Endodermal cell (in vitro differentiated cells): ENCODE data around the gene SCFD2. TPM values are rescaled to one million over a fixed set of nuclear protein-coding genes. Genes with fewer than 3 reads are reported as not detected.
"Not testable (repeated sequence)": the region's sequence is repeated elsewhere in the genome, so short reads cannot be mapped to it uniquely, and the experiment has no call there.

Experiments
- DNase-seq: peaks from one replicate; pipeline ENCODE4 v3.0.0-alpha.2; 2017
- H3K27ac ChIP-seq: 2 replicates; pipeline ENCODE4 v1.5.1; 2013; ENCODE audit warnings: mild to moderate bottlenecking, low read depth, low read length, moderate library complexity
- H3K27me3 ChIP-seq: 2 replicates; pipeline ENCODE4 v1.6.1; 2013; ENCODE audit warnings: mild to moderate bottlenecking, low read length, moderate library complexity; ENCODE audit not compliant: insufficient read depth, control insufficient read depth, poor library complexity, severe bottlenecking
- H3K36me3 ChIP-seq: 2 replicates; pipeline ENCODE4 v1.7.0; 2013; ENCODE audit warnings: mild to moderate bottlenecking, low read length, moderate library complexity; ENCODE audit not compliant: control insufficient read depth, insufficient read depth
- H3K4me1 ChIP-seq: one replicate; pipeline ENCODE4 v1.7.0; 2013; ENCODE audit warnings: low read length; ENCODE audit not compliant: control insufficient read depth, insufficient read depth
- H3K4me3 ChIP-seq: 2 replicates; pipeline ENCODE4 v1.5.1; 2013; ENCODE audit warnings: mild to moderate bottlenecking, low read length, moderate library complexity
- H3K9ac ChIP-seq: 2 replicates; pipeline ENCODE4 v1.6.1; 2013; ENCODE audit warnings: mild to moderate bottlenecking, low read length, moderate library complexity; ENCODE audit not compliant: poor library complexity, severe bottlenecking; ENCODE audit errors: extremely low read depth
- H3K9me3 ChIP-seq: 2 replicates; pipeline ENCODE4 v1.6.1; 2013; ENCODE audit warnings: mild to moderate bottlenecking, low read length, moderate library complexity; ENCODE audit not compliant: control insufficient read depth
- H3K27ac Mint-ChIP-seq: 2 replicates; pipeline ENCODE4 v1.8.0; 2020; ENCODE audit warnings: mixed read lengths
- H3K27me3 Mint-ChIP-seq: 2 replicates; pipeline ENCODE4 v1.8.0; 2021; ENCODE audit warnings: mild to moderate bottlenecking, mixed read lengths; ENCODE audit not compliant: insufficient read depth
- H3K36me3 Mint-ChIP-seq: 2 replicates; pipeline ENCODE4 v1.8.0; 2020; ENCODE audit warnings: low read depth, mixed read lengths
- H3K4me1 Mint-ChIP-seq: 2 replicates; pipeline ENCODE4 v1.8.0; 2020; ENCODE audit warnings: mixed read lengths
- H3K4me3 Mint-ChIP-seq: 2 replicates; pipeline ENCODE4 v1.8.0; 2020; ENCODE audit warnings: mild to moderate bottlenecking, moderate library complexity, mixed read lengths
- H3K9me3 Mint-ChIP-seq: 2 replicates; pipeline ENCODE4 v1.8.0; 2020; ENCODE audit warnings: mild to moderate bottlenecking, mixed read lengths
- WGBS, 2 experiments: methylation state at CpG; one replicate each; pipeline versions ENCODE4 v1.1.5 to v1.1.7; 2013; ENCODE audit warnings: missing lambda C conversion rate in 2 of 2, mixed read lengths in 1 of 2; ENCODE audit not compliant: insufficient coverage in 1 of 2, insufficient read length in 1 of 2; 5-methylcytosine and 5-hydroxymethylcytosine counted together
- total RNA-seq, 2 donors: library from RNA; stranded (reverse); fragmentation: NEBNext Ultra II Directional in 1 of 2; extraction: Animal tissue kit (Norgen Biotek cat#: 25700) in 1 of 2; gene quantifications; 2 replicates in 1 of 2; 3 replicates in 1 of 2; pipeline ENCODE4 v1.2.1, GENCODE V29; 2021
- TF ChIP-seq, protein P1 (sequence below): fragments of 200-600 bp; sonication (generic); conservative IDR thresholded peaks from 2 replicates; pipeline ENCODE4 v1.5.0; 2021; ENCODE audit warnings: antibody characterized with exemption, mild to moderate bottlenecking

SCFD2 gene
- total RNA-seq, 2 donors from 2014 or later: 5.7 to 6.5 TPM

DNA sequence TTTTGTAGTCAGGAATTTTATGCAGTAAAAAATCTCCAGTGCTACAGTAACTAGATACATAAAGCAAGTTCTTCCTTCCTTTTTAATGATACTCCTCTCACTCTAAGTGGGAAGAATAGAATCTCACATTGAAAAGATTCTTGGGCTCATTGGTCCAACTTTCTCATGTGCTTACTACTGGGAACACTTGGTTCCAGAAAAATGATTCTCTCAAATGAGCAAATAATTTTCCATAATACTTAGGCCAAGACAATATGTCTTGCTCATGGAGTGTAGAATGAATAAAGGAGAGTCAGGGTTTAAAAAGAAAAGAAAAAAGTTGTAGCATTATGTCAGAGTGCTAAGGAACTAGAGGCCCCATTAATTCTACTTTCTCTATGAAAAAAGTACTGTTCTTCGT is 306.0 kb downstream of the SCFD2 start:
- Mint-ChIP-seq H3K27ac (no peak overlapping the region), H3K9me3 (no peaks in the 10 kb centered on the region), H3K4me3 (no peak overlapping the region), H3K4me1 (peaks cover 2% of the 10 kb centered on the region), H3K27me3 (no peaks in the 10 kb centered on the region), H3K36me3 (no peaks in the 10 kb centered on the region)
- Histone ChIP-seq H3K4me1 (no peaks in the 10 kb centered on the region), H3K36me3 (no peaks in the 10 kb centered on the region), H3K9ac (no peak overlapping the region), H3K27ac (no peak overlapping the region), H3K4me3 (no peak overlapping the region), H3K27me3 (no peaks in the 10 kb centered on the region), H3K9me3 (no peaks in the 10 kb centered on the region)
- WGBS, 2 experiments: 87% methylated on average over 1 of the region's 1 CpG; no CpG with 5 or more reads in 1 of the 2 experiments
- DNase-seq: no peak
- TF ChIP-seq, protein P1, sequence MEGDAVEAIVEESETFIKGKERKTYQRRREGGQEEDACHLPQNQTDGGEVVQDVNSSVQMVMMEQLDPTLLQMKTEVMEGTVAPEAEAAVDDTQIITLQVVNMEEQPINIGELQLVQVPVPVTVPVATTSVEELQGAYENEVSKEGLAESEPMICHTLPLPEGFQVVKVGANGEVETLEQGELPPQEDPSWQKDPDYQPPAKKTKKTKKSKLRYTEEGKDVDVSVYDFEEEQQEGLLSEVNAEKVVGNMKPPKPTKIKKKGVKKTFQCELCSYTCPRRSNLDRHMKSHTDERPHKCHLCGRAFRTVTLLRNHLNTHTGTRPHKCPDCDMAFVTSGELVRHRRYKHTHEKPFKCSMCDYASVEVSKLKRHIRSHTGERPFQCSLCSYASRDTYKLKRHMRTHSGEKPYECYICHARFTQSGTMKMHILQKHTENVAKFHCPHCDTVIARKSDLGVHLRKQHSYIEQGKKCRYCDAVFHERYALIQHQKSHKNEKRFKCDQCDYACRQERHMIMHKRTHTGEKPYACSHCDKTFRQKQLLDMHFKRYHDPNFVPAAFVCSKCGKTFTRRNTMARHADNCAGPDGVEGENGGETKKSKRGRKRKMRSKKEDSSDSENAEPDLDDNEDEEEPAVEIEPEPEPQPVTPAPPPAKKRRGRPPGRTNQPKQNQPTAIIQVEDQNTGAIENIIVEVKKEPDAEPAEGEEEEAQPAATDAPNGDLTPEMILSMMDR: no peak

DNA sequence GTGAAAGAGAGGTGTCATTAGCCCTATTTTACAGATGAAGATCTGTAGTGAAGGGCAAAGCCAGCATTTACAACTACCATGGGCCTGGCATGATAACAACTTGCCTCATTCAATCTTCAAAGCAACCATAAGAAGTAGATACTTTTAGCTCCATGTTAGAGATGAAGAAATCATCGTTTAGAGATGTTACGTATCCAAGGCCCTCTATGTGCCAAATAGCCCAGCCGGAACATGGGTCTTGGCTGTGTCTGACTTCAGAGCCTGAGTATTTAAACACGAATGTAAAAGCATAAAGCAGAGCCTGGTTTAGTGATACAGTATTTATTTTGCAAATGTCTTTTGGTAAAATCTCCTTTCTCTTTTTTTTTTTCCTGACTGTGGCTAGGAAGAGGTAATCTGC is 306.6 kb downstream of the SCFD2 start:
- WGBS, 2 experiments: 80% methylated on average over 4 of the region's 4 CpGs; no CpG with 5 or more reads in 1 of the 2 experiments
- Histone ChIP-seq H3K36me3 (no peaks in the 10 kb centered on the region), H3K27me3 (no peaks in the 10 kb centered on the region), H3K9me3 (no peaks in the 10 kb centered on the region), H3K9ac (no peak overlapping the region), H3K27ac (no peak overlapping the region), H3K4me1 (no peaks in the 10 kb centered on the region), H3K4me3 (no peak overlapping the region)
- Mint-ChIP-seq H3K4me1 (peaks cover 2% of the 10 kb centered on the region), H3K27me3 (no peaks in the 10 kb centered on the region), H3K27ac (no peak overlapping the region), H3K9me3 (no peaks in the 10 kb centered on the region), H3K4me3 (no peak overlapping the region), H3K36me3 (no peaks in the 10 kb centered on the region)
- TF ChIP-seq, protein P1: no peak
- no peak for DNase-seq

DNA sequence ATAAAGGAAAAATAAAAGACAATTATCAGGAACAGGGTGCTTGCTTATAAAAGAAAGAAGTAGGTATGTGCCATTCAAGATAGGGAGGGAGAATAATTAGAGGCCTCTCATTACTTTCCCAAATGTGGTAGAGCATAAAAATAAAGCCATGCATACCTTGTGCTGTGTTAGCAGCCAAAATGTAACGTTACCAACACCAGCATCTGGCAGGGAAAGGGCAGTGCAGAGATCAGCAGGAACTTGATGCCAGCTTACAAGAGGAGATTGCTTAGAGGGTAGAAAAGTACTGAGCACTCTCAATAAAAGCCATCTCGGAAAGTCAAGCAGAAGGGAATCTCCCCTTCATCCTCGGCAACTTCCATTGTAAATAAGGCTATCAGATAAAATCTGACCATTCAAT is 308.2 kb downstream of the SCFD2 start:
- Mint-ChIP-seq H3K4me3 (no peak overlapping the region), H3K4me1 (peaks cover 2% of the 10 kb centered on the region), H3K9me3 (no peaks in the 10 kb centered on the region), H3K27ac (no peak overlapping the region), H3K27me3 (no peaks in the 10 kb centered on the region), H3K36me3 (no peaks in the 10 kb centered on the region)
- H3K27ac ChIP-seq: no peak overlapping the region
- 90 to 92% methylated on average over 3 of the region's 3 CpGs for WGBS, 2 experiments
- H3K36me3 ChIP-seq: no peaks in the 10 kb centered on the region
- TF ChIP-seq, protein P1: no peak
- H3K4me3 ChIP-seq: no peak overlapping the region
- no peaks in the 10 kb centered on the region for H3K4me1 ChIP-seq
- no peak for DNase-seq
- H3K9ac ChIP-seq: no peak overlapping the region
- no peaks in the 10 kb centered on the region for H3K27me3 ChIP-seq
- no peaks in the 10 kb centered on the region for H3K9me3 ChIP-seq

DNA sequence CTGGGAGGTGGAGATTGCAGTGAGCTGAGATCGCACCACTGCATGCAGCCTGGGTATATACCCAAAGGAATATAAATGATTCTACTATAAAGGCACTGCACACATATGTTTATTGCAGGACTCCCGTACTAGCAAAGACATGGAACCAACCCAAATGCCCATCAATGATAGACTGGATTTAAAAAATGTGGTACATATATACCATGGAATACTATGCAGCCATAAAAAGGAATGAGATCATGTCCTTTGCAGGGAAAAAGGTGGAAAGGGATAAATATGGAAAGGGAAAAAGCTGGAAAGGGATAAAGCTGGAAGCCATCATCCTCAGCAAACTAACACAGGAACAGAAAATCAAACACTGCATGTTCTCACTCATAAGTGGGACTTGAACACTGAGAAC is 308.8 kb downstream of the SCFD2 start:
- H3K9me3 Mint-ChIP-seq, H3K36me3 ChIP-seq, H3K27me3 ChIP-seq, H3K4me1 Mint-ChIP-seq, H3K27me3 Mint-ChIP-seq, H3K27ac Mint-ChIP-seq, H3K4me3 ChIP-seq, H3K36me3 Mint-ChIP-seq, H3K9ac ChIP-seq, DNase-seq, H3K4me1 ChIP-seq, H3K27ac ChIP-seq, H3K9me3 ChIP-seq, H3K4me3 Mint-ChIP-seq: not testable (repeated sequence)
- 37 to 100% methylated on average over 1 to 2 of the region's 2 CpGs for WGBS, 2 experiments
